HG02571 (cell line): ENCODE results near the gene FRZB.

Source experiments
- ATAC-seq: cut with Tn5 transposase; IDR thresholded peaks from one replicate; pipeline ENCODE4 v1.9.1; 2021; ENCODE audit warnings: mild to moderate bottlenecking, moderate library complexity; ENCODE audit not compliant: unreplicated experiment

Gene FRZB

GRCh38 chr2:182804128-182804527 is 62.3 kb downstream of the FRZB start:
- ATAC-seq, result no peak

GRCh38 chr2:182798736-182799135 is 67.7 kb downstream of the FRZB start:
- ATAC-seq, result no peak

- ATAC-seq, result no peak
Observed at GRCh38 chr2:182792441-182792840, 74.0 kb downstream of the FRZB start.

GRCh38 chr2:182784777-182785176 is 81.7 kb downstream of the FRZB start:
- no peak for ATAC-seq

- no peak for ATAC-seq
Observed at GRCh38 chr2:182784058-182784706, 82.3 kb downstream of the FRZB start.
